CD1c-positive myeloid dendritic cell (primary cell): Measurements from ENCODE around the gene EIF2B2.

Experiments
- DNase-seq: peaks from one replicate; pipeline ENCODE4 v3.0.0-alpha.2; 2016; ENCODE audit errors: extremely low spot score

EIF2B2 gene

DNA sequence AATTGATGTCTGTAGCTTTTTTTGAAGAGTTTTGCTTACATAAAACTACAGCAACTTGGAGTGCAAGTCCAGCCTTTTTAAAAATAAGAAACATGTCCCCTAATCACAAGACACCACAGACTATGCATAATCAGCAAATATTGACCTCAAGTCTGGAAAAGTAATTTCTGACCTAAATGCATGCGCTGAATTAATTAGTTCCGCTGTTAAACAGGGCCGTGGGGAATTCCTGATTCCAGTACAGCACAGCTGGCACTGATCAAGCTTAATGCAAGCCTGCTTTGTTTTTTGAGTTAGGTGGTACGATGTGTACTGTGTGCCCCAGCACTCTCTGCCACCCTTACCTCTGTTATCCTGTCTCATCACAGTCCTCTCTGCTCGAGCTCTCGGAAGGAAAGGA lies 39.3 kb downstream of the EIF2B2 start:
- no peak for DNase-seq

- DNase-seq: no peak
Measured at GRCh38 chr14:75044322-75044721, 41.6 kb downstream of the EIF2B2 start.

- no peak for DNase-seq
Measured at GRCh38 chr14:75044752-75045151, 42.0 kb downstream of the EIF2B2 start.

GRCh38 chr14:75046275-75046674 lies 43.6 kb downstream of the EIF2B2 start:
- DNase-seq: no peak

DNA sequence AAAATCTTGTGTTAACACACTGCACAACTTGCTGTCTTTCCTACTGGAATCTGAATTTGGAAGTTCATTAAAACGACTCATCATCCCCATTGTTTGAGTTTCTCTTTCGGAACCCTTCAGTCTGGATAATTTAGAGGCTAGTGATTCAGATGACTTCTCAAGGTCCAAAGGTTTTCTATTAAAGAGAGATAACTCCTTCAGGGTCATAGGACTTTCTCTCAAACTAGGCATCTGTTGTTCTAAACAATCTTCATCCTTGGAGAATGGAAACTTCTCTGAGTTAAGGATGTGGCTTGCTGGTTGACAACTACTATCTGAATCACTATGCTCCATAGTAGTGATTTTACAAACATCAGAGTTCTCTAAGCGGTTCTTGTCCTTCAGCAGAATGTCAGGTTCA lies 44.2 kb downstream of the EIF2B2 start:
- no peak for DNase-seq

- no peak for DNase-seq
Measured at GRCh38 chr14:75047506-75047905, 44.8 kb downstream of the EIF2B2 start.

DNA sequence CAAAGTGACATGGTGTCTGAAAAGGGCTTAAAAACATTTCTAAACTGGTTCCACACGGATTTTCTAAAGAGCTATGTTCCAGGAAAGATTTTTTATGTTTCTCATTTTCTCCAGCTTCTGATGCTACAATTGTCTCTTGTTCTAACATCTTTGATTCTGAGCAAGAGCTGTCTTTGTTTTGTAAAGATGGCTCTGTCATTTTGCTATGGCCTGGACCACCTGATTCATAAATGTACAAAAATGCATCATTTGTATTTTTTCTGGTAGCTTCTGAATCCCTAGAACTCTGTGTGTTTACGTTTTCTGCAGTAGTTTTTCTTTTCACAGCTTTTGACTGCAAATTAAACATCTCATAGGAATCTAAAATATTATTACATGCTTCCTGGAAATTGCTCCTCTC lies 45.4 kb downstream of the EIF2B2 start:
- DNase-seq: no peak

DNA sequence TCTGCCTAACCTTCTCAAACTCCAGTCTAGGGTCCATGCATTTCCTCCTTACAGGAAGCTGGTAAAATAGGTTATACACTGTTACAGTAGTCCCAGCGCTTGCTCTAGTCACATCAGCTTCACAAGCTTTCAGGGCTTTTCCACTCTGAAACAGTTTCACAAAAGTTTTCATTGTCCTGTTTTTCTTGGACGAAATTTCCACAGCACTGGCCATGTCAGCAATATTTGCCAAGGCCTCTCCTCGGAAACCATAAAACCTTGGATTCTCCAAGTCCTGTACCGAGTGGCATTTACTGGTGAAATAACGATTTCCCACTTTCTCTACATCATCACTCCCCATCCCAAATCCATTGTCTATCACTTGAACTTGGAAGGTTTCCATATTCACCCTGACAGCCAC lies 46.4 kb downstream of the EIF2B2 start:
- DNase-seq: no peak

DNA sequence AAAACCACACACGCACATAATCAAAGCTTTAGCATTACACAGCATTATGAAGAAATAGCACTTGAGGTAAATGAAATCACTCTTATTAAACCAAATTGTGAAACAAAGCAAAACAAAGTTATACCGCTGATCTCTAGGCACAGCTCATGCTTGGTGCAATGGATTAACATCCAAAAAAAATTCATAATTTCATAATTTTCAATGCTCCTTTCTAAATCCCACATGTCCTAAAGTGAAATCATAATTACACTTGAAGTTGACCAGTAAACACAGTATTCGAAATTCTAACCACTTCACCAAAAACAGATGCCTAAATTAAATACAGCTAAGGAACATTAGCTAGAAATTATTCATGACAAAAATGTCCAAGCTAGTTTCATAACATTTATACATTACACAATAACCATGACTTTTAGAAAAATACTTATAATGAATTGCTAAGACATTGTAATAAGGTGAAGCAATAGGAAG lies 47.0 kb downstream of the EIF2B2 start:
- DNase-seq: peak; percentile 23

GRCh38 chr14:75050852-75051555 lies 48.3 kb downstream of the EIF2B2 start, which contains the start of gene MLH3:
TSS of gene MLH3 (minus strand) at chr14:75051467. CDS start at chr14:75049655, 1,812 bp downstream.
- DNase-seq: peak; percentile 90

GRCh38 chr14:75051556-75051899 lies 48.8 kb downstream of the EIF2B2 start:
- DNase-seq: no peak

DNA sequence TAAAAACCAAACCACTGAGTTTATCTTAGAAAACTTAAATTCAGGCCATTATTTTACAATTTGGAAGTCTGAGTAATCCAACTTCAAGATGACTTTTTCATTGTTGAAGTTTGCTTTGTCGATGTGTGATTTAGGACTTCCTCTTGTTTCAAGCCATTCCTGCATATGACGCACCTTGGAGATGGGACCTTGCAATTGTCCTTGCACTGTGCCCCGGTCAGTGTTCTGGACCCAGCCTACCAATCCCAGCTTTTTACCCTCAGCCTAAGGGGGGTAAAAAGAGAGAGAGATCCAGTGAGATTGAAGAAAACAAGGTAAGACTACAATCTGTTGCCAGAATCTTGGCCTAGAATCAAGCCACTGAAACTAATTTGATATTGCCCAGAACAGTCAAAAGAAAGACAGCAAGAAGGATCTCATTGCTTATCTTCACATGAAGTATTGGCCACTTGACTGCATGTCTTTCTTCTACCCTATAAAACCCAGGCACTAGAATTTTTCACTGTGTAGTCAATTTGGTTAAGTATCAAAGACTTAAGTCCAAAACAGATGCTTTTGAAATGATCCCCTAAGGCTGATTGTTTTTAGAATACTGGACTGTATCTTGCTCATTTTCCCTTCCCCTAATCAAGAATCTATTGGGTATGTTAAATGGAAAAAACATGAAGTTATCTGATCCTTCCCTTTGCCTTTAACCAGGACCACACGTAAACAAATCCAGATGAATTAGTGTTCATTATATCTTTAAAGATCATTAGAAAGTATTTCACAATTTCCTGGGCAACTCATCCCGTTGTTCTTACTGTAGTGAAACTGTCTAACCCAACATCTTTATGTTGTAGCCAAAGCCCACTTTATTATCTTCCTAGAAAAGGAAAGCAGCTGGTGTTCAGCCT lies 50.9 kb downstream of the EIF2B2 start:
- DNase-seq: no peak

DNA sequence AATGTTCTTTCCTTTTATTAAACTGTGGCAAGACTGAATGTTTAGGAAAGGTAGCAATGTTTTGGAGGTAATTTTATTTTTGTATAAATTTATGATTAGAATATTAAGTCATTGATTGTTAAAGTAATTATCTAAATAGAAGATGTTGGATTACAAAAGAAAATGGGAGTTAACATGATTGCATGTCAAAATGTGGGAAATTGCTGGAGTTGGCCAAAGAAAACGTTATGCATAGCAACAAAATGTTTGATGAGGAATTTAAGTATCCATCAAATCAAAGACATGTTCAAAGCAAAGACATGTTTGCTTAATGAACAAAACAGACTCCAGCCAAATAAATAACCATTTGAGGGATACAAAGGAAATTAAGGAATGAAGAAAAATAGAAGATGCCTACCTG lies 51.7 kb downstream of the EIF2B2 start:
- DNase-seq: no peak

DNA sequence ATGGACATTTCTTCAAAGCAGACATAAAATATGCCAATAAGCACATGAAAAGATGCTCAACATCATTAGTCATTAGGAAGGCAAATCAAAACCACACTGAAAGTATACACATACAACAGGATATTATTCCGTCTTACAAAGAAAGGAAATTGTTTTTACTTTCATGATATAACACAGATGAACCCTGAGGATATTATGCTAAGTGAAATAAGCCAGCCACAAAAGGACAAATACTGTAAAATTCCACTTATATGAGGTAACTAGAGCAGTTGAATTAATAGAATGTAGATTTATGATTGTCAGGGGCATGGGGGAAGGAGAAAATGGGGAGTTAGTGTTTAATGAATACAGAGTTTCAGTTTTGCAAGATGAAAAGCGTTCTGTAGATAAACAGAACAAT lies 56.9 kb downstream of the EIF2B2 start:
- DNase-seq: no peak

- DNase-seq: no peak
Measured at GRCh38 chr14:75060420-75060819, 57.7 kb downstream of the EIF2B2 start.
